Breast epithelium (tissue), 4 donors: ENCODE results near the gene ADARB2. TPM values are rescaled to one million over a fixed set of nuclear protein-coding genes. Genes with fewer than 3 reads are reported as not detected.

ENCODE experiments used
- DNase-seq, 2 donors: peaks; one replicate each; pipeline ENCODE4 v3.0.0-alpha.2; 2019; ENCODE audit warnings: low spot score in 2 of 2
- H3K27ac ChIP-seq, 2 donors: fragments of 200-600 bp; sonication (generic) in 1 of 2; one replicate each; pipeline ENCODE4 v1.5.1; 2016 to 2019; ENCODE audit warnings: mild to moderate bottlenecking in 1 of 2
- H3K27me3 ChIP-seq, 2 donors: fragments of 200-600 bp; sonication (generic) in 1 of 2; one replicate each; pipeline versions ENCODE4 v1.5.1 to v1.6.0; 2017 to 2019; ENCODE audit warnings: control low read depth in 1 of 2, mild to moderate bottlenecking in 1 of 2
- H3K36me3 ChIP-seq: fragments of 200-600 bp; one replicate; pipeline ENCODE4 v1.5.1; 2019
- H3K4me1 ChIP-seq, 2 donors: fragments of 200-600 bp; sonication (generic); one replicate each; pipeline ENCODE4 v1.5.1; 2016 to 2019; ENCODE audit warnings: control low read depth in 1 of 2
- H3K4me3 ChIP-seq, 3 donors: fragments of 200-600 bp; sonication (generic); 1 replicate in 2 of 3; 2 replicates in 1 of 3; pipeline ENCODE4 v1.5.1; 2016 to 2019; ENCODE audit warnings: mild to moderate bottlenecking in 3 of 3, moderate library complexity in 2 of 3
- H3K9me3 ChIP-seq, 2 donors: fragments of 200-600 bp; sonication (generic) in 1 of 2; one replicate each; pipeline ENCODE4 v1.5.1; 2016 to 2019; ENCODE audit warnings: control low read depth in 1 of 2
- POLR2A ChIP-seq: fragments of 450-650 bp; IDR thresholded peaks from one replicate; pipeline ENCODE4 v1.6.1; 2016; ENCODE audit warnings: antibody characterized with exemption, mild to moderate bottlenecking, moderate library complexity
- POLR2AphosphoS5 ChIP-seq, 3 donors: sonication (generic); formaldehyde crosslinking; IDR thresholded peaks; one replicate each; pipeline ENCODE4 v1.6.1; 2017; ENCODE audit warnings: antibody characterized with exemption in 3 of 3
- intact Hi-C: fragments of 100-400 bp; cut with DNase I; formaldehyde crosslinking; loops from one replicate; pipeline ENCODE4 v1.15.1; 2023; ENCODE audit warnings: low total_unique reads
- total RNA-seq, 3 donors: library from RNA; depleted of rRNA; stranded (reverse); fragments of >200 nt; gene quantifications; one replicate each; pipeline ENCODE4 v1.1.0, GENCODE V29; 2016
- TF ChIP-seq, protein P1 (sequence below), 3 donors: fragments of 450-650 bp; IDR thresholded peaks; one replicate each; pipeline ENCODE4 v1.5.1; 2016 to 2017; ENCODE audit warnings: antibody characterized with exemption in 3 of 3, mild to moderate bottlenecking in 3 of 3, moderate library complexity in 3 of 3

ADARB2 gene
- total RNA-seq, 3 donors from 2014 or later = 0.32 to 3.9 (median 2.0) TPM

DNA sequence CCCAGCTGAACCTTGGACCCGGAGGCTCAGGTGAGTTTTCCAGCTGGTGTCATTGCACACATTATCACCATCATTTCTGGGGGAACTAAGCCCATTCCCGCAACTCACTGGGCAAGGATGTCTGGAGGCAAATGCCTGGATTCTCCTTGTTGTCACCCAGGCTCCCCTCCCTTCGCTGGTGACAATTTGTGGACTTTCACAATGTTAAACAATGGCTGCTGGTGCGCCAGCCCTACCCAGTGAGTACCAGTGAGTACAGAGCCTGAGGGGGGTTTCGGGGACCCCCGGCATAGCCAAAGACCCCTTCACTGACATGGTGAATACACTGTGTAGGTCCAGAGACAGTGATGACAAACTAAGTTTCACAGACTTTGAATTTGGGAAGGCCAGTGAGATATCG is 189.2 kb downstream of the ADARB2 start:
- intact Hi-C loops = no loop called here
- peak in 1 of 2 donors; percentile 5 for DNase-seq
- Histone ChIP-seq H3K4me1 (no peaks in the 10 kb centered on the region), H3K36me3 (no peaks in the 10 kb centered on the region), H3K9me3 (no peaks in the 10 kb centered on the region), H3K27me3 (no peaks in the 10 kb centered on the region), H3K4me3 (no peak overlapping the region), H3K27ac (no peak overlapping the region)
- TF ChIP-seq POLR2AphosphoS5 (IDR thresholded peaks at IDR 0.05) (no peak), POLR2A (no peak)
- TF ChIP-seq, protein P1, sequence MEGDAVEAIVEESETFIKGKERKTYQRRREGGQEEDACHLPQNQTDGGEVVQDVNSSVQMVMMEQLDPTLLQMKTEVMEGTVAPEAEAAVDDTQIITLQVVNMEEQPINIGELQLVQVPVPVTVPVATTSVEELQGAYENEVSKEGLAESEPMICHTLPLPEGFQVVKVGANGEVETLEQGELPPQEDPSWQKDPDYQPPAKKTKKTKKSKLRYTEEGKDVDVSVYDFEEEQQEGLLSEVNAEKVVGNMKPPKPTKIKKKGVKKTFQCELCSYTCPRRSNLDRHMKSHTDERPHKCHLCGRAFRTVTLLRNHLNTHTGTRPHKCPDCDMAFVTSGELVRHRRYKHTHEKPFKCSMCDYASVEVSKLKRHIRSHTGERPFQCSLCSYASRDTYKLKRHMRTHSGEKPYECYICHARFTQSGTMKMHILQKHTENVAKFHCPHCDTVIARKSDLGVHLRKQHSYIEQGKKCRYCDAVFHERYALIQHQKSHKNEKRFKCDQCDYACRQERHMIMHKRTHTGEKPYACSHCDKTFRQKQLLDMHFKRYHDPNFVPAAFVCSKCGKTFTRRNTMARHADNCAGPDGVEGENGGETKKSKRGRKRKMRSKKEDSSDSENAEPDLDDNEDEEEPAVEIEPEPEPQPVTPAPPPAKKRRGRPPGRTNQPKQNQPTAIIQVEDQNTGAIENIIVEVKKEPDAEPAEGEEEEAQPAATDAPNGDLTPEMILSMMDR (IDR thresholded peaks at IDR 0.05) = no peak

DNA sequence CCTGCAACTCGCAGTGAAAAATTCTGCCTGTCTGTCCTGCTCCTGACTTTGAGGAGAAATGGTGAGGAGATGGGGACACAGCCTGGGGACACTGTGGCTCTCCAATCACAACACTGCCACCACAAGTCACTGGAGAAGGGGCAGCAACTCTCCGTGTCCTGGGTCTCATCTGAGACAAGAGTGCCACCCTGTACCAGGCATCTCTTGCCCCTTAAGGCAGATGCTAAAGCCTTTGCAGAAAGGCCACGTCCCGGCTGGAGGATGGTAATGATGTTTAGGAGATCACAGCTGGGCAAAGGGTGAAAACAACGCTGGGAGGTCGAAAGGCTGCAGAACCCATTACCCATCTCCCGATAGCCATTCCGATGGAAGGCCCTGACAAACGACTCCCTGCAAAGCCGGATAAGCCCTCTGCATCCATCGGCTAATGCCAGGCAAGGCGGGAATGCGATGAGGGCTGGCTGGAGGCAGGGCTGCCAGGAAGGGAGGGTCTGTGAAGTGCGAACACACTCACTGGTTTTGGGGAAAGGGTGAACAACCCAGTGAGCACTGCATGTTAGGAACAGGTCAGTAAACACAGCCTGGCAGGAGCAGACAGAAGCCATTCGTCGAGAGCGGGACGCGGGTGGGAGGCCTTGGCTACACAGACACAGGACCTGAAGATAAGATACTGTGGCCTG is 190.8 kb downstream of the ADARB2 start:
- Histone ChIP-seq H3K4me1 (no peaks in the 10 kb centered on the region), H3K27me3 (no peaks in the 10 kb centered on the region), H3K36me3 (no peaks in the 10 kb centered on the region), H3K27ac (no peak overlapping the region), H3K4me3 (no peak overlapping the region), H3K9me3 (no peaks in the 10 kb centered on the region)
- intact Hi-C loops = no loop called here
- DNase-seq = peak in 1 of 2 donors; percentile 25
- TF ChIP-seq POLR2AphosphoS5 (IDR thresholded peaks at IDR 0.05) (no peak), POLR2A (no peak)
- TF ChIP-seq, protein P1 (IDR thresholded peaks at IDR 0.05) = no peak

DNA sequence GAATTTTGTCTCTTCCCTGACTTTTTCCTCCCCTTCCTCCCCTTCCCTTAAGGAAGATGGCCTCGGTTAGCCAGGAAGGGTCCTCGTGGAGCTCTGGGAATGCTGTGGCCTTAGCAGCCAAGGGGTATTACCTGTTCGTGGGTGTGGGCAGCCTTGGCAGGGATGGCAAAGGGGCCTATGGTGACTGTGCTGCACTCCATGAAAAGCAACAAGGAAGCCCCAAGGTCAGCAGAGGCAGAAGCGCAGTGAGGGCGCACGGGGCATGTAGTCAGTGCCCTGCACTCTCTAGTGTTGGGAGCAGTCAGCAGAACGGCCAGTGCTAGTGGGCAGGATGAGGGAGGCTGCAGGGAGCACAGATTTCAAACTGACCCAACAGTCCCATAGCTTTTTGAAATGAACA is 191.8 kb downstream of the ADARB2 start:
- H3K36me3 ChIP-seq = no peaks in the 10 kb centered on the region
- no peak for TF ChIP-seq POLR2AphosphoS5 (IDR thresholded peaks at IDR 0.05)
- TF ChIP-seq, protein P1 (IDR thresholded peaks at IDR 0.05) = no peak
- TF ChIP-seq POLR2A = no peak
- intact Hi-C loops = no loop called here
- DNase-seq = peak in 1 of 2 donors; percentile 12
- H3K27me3 ChIP-seq = no peaks in the 10 kb centered on the region
- no peak overlapping the region for H3K4me3 ChIP-seq
- no peak overlapping the region for H3K27ac ChIP-seq
- H3K9me3 ChIP-seq = no peaks in the 10 kb centered on the region
- no peaks in the 10 kb centered on the region for H3K4me1 ChIP-seq

DNA sequence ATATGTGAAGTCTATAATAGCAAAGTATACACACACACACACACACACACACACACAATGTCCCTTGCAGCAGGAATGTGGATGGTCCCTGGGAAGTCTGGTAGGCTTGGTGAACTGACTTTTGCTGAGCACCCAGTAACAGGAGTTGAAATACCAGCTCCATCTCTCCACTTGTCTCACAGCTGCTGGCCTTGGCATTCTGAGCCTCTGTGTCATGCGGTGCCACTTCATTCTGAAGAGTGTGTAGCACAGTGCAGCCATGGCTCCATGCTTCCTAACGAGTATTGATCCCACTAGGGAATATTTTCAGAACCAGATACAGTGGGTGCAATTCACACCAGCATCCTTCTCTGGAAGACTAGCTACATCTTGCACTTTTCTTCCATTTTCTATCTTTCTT is 192.4 kb downstream of the ADARB2 start:
- no peaks in the 10 kb centered on the region for H3K4me1 ChIP-seq
- no peak for DNase-seq
- no peaks in the 10 kb centered on the region for H3K9me3 ChIP-seq
- intact Hi-C loops = no loop called here
- no peak overlapping the region for H3K4me3 ChIP-seq
- TF ChIP-seq POLR2AphosphoS5 (IDR thresholded peaks at IDR 0.05) = no peak
- TF ChIP-seq POLR2A = no peak
- TF ChIP-seq, protein P1 (IDR thresholded peaks at IDR 0.05) = no peak
- H3K27me3 ChIP-seq = no peaks in the 10 kb centered on the region
- no peak overlapping the region for H3K27ac ChIP-seq
- no peaks in the 10 kb centered on the region for H3K36me3 ChIP-seq

DNA sequence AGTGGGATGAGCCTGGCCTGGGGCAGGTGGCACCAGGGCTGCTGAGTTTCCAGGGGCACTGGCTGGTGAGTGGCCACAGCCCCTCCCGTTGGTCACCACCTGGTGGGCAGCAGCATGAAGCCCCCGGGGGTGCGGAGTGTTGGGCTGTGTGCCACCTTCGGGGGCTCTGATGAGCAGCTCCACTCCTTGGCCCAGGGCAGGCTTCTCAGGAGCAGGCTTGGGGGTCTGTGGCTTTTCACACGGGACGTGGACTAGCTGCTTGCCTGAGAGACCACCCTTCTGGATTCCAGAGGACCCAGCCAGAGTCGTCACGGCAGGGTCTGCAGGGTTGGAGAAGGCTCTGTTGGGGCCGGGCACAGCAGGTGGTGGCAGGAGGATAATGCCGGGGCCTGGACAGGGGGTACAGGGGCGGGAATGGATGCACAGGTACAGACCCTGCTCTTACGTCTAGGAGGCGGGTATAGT is 193.1 kb downstream of the ADARB2 start:
- no peaks in the 10 kb centered on the region for H3K36me3 ChIP-seq
- no peak overlapping the region for H3K27ac ChIP-seq
- TF ChIP-seq, protein P1 (IDR thresholded peaks at IDR 0.05) = no peak
- TF ChIP-seq POLR2AphosphoS5 (IDR thresholded peaks at IDR 0.05) (no peak), POLR2A (no peak)
- no peaks in the 10 kb centered on the region for H3K27me3 ChIP-seq
- H3K4me1 ChIP-seq = no peaks in the 10 kb centered on the region
- no peaks in the 10 kb centered on the region for H3K9me3 ChIP-seq
- DNase-seq = peak in 1 of 2 donors; percentile 49
- intact Hi-C loops = no loop called here
- no peak overlapping the region for H3K4me3 ChIP-seq
